CD4-positive, alpha-beta T cell (primary cell): ENCODE data around the gene FCN1. TPM values are rescaled to one million over a fixed set of nuclear protein-coding genes. Genes with fewer than 3 reads are reported as not detected.

Experiments used
- ATAC-seq: fragments of 200-7000 bp; cut with Tn5 transposase; one replicate; pipeline ENCODE4 v1.10.0; 2022; ENCODE audit warnings: mild to moderate bottlenecking; ENCODE audit not compliant: poor library complexity
- CTCF ChIA-PET: fragments of 350-600 bp; sonication (Branson Sonifier 250); formaldehyde crosslinking; loops from one replicate; lab custom pipeline; 2021; ENCODE audit warnings: antibody characterized with exemption, inconsistent platforms; lab: Charles Lee
- POLR2A ChIA-PET: fragments of 350-600 bp; sonication (Branson Sonifier 250); formaldehyde crosslinking; loops from one replicate; lab custom pipeline; 2021; ENCODE audit warnings: antibody characterized with exemption, inconsistent platforms; lab: Charles Lee
- DNase-seq, 14 experiments: peaks; one replicate each; pipeline ENCODE4 v3.0.0-alpha.2; 2013 to 2020; ENCODE audit warnings: mixed read lengths in 2 of 14
- H3K27ac ChIP-seq, 2 donors: one replicate each; pipeline versions ENCODE4 v1.5.1 to v1.7.0; 2013; ENCODE audit warnings: low read length in 2 of 2, low read depth in 1 of 2, mild to moderate bottlenecking in 1 of 2
- H3K27me3 ChIP-seq, 2 experiments: 1 replicate in 1 of 2; 2 replicates in 1 of 2; pipeline versions ENCODE4 v1.6.1 to v1.7.0; 2013; ENCODE audit warnings: low read length in 2 of 2, control low read depth in 1 of 2, mild to moderate bottlenecking in 1 of 2, moderate library complexity in 1 of 2; ENCODE audit not compliant: insufficient read depth in 2 of 2, control insufficient read depth in 1 of 2
- H3K36me3 ChIP-seq: one replicate; pipeline ENCODE4 v1.6.1; 2013; ENCODE audit warnings: low read length, control low read depth; ENCODE audit not compliant: insufficient read depth
- H3K4me1 ChIP-seq: one replicate; pipeline ENCODE4 v1.6.1; 2013; ENCODE audit warnings: low read length, control low read depth; ENCODE audit not compliant: insufficient read depth
- H3K4me3 ChIP-seq: one replicate; pipeline ENCODE4 v1.5.1; 2013; ENCODE audit warnings: mild to moderate bottlenecking, low read length, moderate library complexity
- H3K9me3 ChIP-seq, 2 experiments: 1 replicate in 1 of 2; 2 replicates in 1 of 2; pipeline versions ENCODE4 v1.6.1 to v1.7.0; 2013; ENCODE audit warnings: low read length in 2 of 2, mild to moderate bottlenecking in 2 of 2, control low read depth in 1 of 2, moderate library complexity in 1 of 2; ENCODE audit not compliant: control insufficient read depth in 1 of 2, insufficient read depth in 1 of 2
- H3K27ac Mint-ChIP-seq: one replicate; pipeline ENCODE4 v1.8.0; 2020; ENCODE audit warnings: mixed read lengths
- H3K27me3 Mint-ChIP-seq: one replicate; pipeline ENCODE4 v1.8.0; 2021; ENCODE audit warnings: mixed read lengths
- H3K36me3 Mint-ChIP-seq: one replicate; pipeline ENCODE4 v1.8.0; 2021; ENCODE audit warnings: low read depth, mixed read lengths
- H3K4me1 Mint-ChIP-seq: one replicate; pipeline ENCODE4 v1.8.0; 2021; ENCODE audit warnings: low read depth, mixed read lengths
- H3K4me3 Mint-ChIP-seq: one replicate; pipeline ENCODE4 v1.8.0; 2020; ENCODE audit warnings: mild to moderate bottlenecking, mixed read lengths
- H3K9me3 Mint-ChIP-seq: one replicate; pipeline ENCODE4 v1.8.0; 2020; ENCODE audit warnings: mixed read lengths
- CTCF ChIP-seq: fragments of 200-600 bp; IDR thresholded peaks from one replicate; pipeline ENCODE4 v1.8.0; 2022; ENCODE audit warnings: antibody characterized with exemption, mild to moderate bottlenecking
- intact Hi-C, 2 experiments: fragments of 100-400 bp; cut with DNase I in 1 of 2; cut with micrococcal nuclease in 1 of 2; formaldehyde crosslinking; loops; one replicate each; pipeline versions ENCODE4 v1.15.1 to v1.9.0; 2023 to 2025; cut with DNase I, micrococcal nuclease
- total RNA-seq, 174 experiments: library from RNA in 2 of 174; stranded (reverse) in 2 of 174; gene quantifications; one replicate each; pipeline ENCODE4 v1.2.3 and lab custom pipeline; 2021 to 2026

The FCN1 gene
- total RNA-seq, 2 experiments from 2014 or later: 9.9 to 10.5 TPM

DNA sequence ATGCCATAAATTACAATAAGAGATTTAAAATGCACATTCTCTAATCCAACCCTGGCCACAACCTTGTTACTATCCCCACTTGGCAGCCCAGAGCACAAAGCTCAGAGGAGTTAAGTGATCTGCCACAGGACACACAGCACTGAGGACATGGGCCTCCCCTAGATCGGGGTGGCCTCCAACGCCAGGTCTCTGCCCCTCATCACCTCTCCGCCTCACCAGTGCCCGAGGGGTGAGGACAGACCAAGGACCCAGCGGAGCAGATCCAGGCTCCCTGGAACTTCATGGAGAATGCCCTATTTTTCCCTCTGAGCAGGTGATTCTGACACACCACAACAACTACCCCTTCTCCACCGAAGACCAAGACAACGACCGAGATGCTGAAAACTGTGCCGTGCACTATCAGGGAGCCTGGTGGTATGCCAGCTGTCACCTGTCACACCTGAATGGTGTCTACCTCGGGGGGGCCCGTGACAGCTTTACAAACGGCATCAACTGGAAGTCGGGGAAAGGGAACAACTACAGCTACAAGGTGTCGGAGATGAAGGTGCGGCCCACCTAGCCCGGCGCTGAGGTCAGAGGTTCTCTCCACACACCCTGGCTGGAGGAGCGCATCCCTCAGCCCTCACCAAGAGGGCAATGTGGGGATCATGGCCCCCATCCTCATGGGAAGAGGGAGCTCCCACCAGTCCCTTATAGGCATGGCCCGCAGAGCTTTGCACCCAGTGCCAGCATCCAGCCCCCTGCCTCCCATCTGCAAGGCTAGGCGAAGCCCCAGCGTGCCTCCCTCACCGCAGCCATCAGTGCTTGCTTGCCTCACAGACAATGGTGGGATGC lies 49.6 kb downstream of the FCN1 start:
- Histone ChIP-seq H3K9me3 (peaks cover 0 to 42% of the 10 kb centered on the region in 2 experiments), H3K4me1 (no peaks in the 10 kb centered on the region), H3K27me3 (no peaks in the 10 kb centered on the region), H3K4me3 (no peak overlapping the region), H3K36me3 (no peaks in the 10 kb centered on the region), H3K27ac (no peak overlapping the region)
- ChIA-PET CTCF (no interaction called here), POLR2A (no interaction called here)
- peak in 1 of 14 experiments; percentile 9 for DNase-seq
- intact Hi-C loops: no loop called here
- H3K4me3 Mint-ChIP-seq: no peak overlapping the region
- H3K4me1 Mint-ChIP-seq: no peaks in the 10 kb centered on the region
- no peak overlapping the region for H3K27ac Mint-ChIP-seq
- peaks cover 6% of the 10 kb centered on the region for H3K27me3 Mint-ChIP-seq
- TF ChIP-seq CTCF: no peak
- H3K9me3 Mint-ChIP-seq: no peaks in the 10 kb centered on the region
- H3K36me3 Mint-ChIP-seq: no peaks in the 10 kb centered on the region
- ATAC-seq: no peak

DNA sequence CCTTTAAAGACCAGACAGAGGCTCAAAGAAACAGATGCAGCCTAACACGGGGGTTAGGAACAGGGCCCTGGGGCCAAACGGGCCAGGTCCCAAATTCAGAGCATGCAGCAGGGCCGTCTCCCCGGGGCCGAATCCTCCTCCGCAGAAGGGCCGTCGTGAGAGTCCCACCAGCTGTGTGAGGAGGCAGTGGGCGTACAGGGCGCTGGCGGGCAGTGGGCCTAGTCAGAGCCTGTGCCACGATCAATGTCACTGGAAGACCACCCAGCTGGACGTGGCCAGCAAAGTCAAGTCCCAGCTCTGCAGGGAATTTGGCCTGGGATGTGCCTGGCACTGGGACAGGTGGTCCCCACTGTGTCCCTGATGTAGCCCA lies 52.9 kb downstream of the FCN1 start:
- no peak overlapping the region for H3K27ac ChIP-seq
- peaks cover 0 to 35% of the 10 kb centered on the region in 2 experiments for H3K9me3 ChIP-seq
- H3K4me3 ChIP-seq: no peak overlapping the region
- Mint-ChIP-seq H3K4me3 (no peak overlapping the region), H3K4me1 (no peaks in the 10 kb centered on the region), H3K27me3 (no peaks in the 10 kb centered on the region), H3K9me3 (peaks cover 2% of the 10 kb centered on the region), H3K36me3 (no peaks in the 10 kb centered on the region), H3K27ac (no peak overlapping the region)
- DNase-seq (no peak), ATAC-seq (no peak)
- intact Hi-C loops: no loop called here
- no peaks in the 10 kb centered on the region for H3K4me1 ChIP-seq
- no peak for TF ChIP-seq CTCF
- H3K36me3 ChIP-seq: no peaks in the 10 kb centered on the region
- no peaks in the 10 kb centered on the region for H3K27me3 ChIP-seq
- ChIA-PET CTCF (no interaction called here), POLR2A (no interaction called here)

GRCh38 chr9:134863941-134864820 lies 53.5 kb downstream of the FCN1 start:
- Histone ChIP-seq H3K36me3 (no peaks in the 10 kb centered on the region), H3K4me1 (no peaks in the 10 kb centered on the region), H3K27me3 (no peaks in the 10 kb centered on the region), H3K4me3 (no peak overlapping the region), H3K9me3 (peaks cover 0 to 35% of the 10 kb centered on the region in 2 experiments), H3K27ac (no peak overlapping the region)
- ChIA-PET CTCF (no interaction called here), POLR2A (no interaction called here)
- DNase-seq (peak in 1 of 14 experiments; percentile 6), ATAC-seq (no peak)
- Mint-ChIP-seq H3K27ac (no peak overlapping the region), H3K4me3 (no peak overlapping the region), H3K4me1 (no peaks in the 10 kb centered on the region), H3K9me3 (peaks cover 2% of the 10 kb centered on the region), H3K36me3 (no peaks in the 10 kb centered on the region), H3K27me3 (no peaks in the 10 kb centered on the region)
- no peak for TF ChIP-seq CTCF
- intact Hi-C loops: no loop called here
